ENCODE measurements around the gene TRIM68.

DNA sequence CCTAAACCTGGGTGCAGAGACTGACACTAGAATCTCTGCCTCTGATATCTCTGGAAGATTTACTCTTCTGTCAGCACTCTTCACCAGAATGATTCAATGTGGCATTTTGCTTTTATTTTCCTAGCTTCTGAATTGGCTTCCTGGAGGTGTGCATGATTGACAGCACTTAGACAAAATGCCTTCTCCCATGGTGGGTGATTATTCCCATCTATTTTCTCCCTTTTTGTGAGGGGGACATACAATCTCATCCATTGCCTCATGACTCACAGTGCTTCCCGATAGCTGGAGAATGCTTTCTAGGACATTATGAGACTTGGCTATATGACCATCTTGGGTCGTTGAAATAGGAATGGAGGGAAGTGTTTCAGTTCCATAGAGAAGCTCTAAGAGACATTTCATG, 4.0 kb upstream of the TRIM68 start:
- TF ChIP-seq, protein P1, sequence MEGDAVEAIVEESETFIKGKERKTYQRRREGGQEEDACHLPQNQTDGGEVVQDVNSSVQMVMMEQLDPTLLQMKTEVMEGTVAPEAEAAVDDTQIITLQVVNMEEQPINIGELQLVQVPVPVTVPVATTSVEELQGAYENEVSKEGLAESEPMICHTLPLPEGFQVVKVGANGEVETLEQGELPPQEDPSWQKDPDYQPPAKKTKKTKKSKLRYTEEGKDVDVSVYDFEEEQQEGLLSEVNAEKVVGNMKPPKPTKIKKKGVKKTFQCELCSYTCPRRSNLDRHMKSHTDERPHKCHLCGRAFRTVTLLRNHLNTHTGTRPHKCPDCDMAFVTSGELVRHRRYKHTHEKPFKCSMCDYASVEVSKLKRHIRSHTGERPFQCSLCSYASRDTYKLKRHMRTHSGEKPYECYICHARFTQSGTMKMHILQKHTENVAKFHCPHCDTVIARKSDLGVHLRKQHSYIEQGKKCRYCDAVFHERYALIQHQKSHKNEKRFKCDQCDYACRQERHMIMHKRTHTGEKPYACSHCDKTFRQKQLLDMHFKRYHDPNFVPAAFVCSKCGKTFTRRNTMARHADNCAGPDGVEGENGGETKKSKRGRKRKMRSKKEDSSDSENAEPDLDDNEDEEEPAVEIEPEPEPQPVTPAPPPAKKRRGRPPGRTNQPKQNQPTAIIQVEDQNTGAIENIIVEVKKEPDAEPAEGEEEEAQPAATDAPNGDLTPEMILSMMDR (conservative IDR thresholded peaks at IDR 0.05; ENCODE audit: low read length) = no peak
- no peak for TF ChIP-seq EZH2phosphoT487 (IDR thresholded peaks at IDR 0.05; ENCODE audit: borderline replicate concordance)

Measured in Loucy (cell line).